IMR-90 (cell line): ENCODE measurements around the gene CSAD.
"Not testable (repeated sequence)": the region's sequence is repeated elsewhere in the genome, so short reads cannot be mapped to it uniquely, and the experiment has no call there.

Experiments used
- BHLHE40 ChIP-seq: fragments of 150-350 bp; IDR thresholded peaks from 2 replicates; pipeline ENCODE4 v1.6.1; 2016; ENCODE audit warnings: mild to moderate bottlenecking, low read depth, low read length
- CEBPB ChIP-seq: IDR thresholded peaks from 2 replicates; pipeline ENCODE4 v1.6.1; 2012; ENCODE audit warnings: low read depth, low read length, improper control_type of control experiment
- CHD1 ChIP-seq: IDR thresholded peaks from 2 replicates; pipeline ENCODE4 v1.6.1; 2012; ENCODE audit warnings: low read depth, low read length, improper control_type of control experiment
- CTCF ChIP-seq: conservative IDR thresholded peaks from 2 replicates; pipeline ENCODE4 v1.5.1; 2012; ENCODE audit warnings: mild to moderate bottlenecking, low read depth, low read length, improper control_type of control experiment
- FOS ChIP-seq: fragments of 150-350 bp; IDR thresholded peaks from 2 replicates; pipeline ENCODE4 v1.6.1; 2016; ENCODE audit warnings: low read depth, low read length
- MAFK ChIP-seq: IDR thresholded peaks from 2 replicates; pipeline ENCODE4 v1.6.1; 2012; ENCODE audit warnings: low read depth, low read length, improper control_type of control experiment
- MXI1 ChIP-seq: IDR thresholded peaks from 2 replicates; pipeline ENCODE4 v1.6.1; 2012; ENCODE audit warnings: low read depth, mild to moderate bottlenecking, low read length, moderate library complexity, borderline replicate concordance
- NFE2L2 ChIP-seq: fragments of 150-350 bp; IDR thresholded peaks from 2 replicates; pipeline ENCODE4 v1.6.1; 2016; ENCODE audit warnings: low read depth, mild to moderate bottlenecking, low read length
- POLR2A ChIP-seq: IDR thresholded peaks from 2 replicates; pipeline ENCODE4 v1.6.1; 2012; ENCODE audit warnings: mild to moderate bottlenecking, low read depth, low read length
- RAD21 ChIP-seq: IDR thresholded peaks from 2 replicates; pipeline ENCODE4 v1.6.1; 2012; ENCODE audit warnings: low read length, improper control_type of control experiment
- RCOR1 ChIP-seq: IDR thresholded peaks from 2 replicates; pipeline ENCODE4 v1.6.1; 2012; ENCODE audit warnings: mild to moderate bottlenecking, low read length, improper control_type of control experiment; ENCODE audit not compliant: insufficient replicate concordance
- SMC3 ChIP-seq: fragments of 150-350 bp; IDR thresholded peaks from 2 replicates; pipeline ENCODE4 v1.6.1; 2016; ENCODE audit warnings: low read depth, mild to moderate bottlenecking, antibody characterized with exemption, low read length, moderate library complexity
- USF2 ChIP-seq: fragments of 150-350 bp; IDR thresholded peaks from 2 replicates; pipeline ENCODE4 v1.6.1; 2017; ENCODE audit warnings: mild to moderate bottlenecking, antibody characterized with exemption, low read length, low read depth

- TF ChIP-seq CTCF, RCOR1, MXI1, POLR2A, BHLHE40, CHD1, FOS, NFE2L2, RAD21, SMC3, MAFK, USF2, CEBPB: not testable (repeated sequence)
These were observed 68.3 kb downstream of the CSAD start for GRCh38 chr12:53112431-53112830.
